ENCODE data around the gene AFAP1L2. TPM values are rescaled to one million over a fixed set of nuclear protein-coding genes. Genes with fewer than 3 reads are reported as not detected.

AFAP1L2 gene
- total RNA-seq, 1 donor from 2014 or later, result 5.7 TPM

- no peak overlapping the region for H3K4me3 Mint-ChIP-seq (ENCODE audit: unreplicated experiment)
- H3K36me3 Mint-ChIP-seq (ENCODE audit: unreplicated experiment), result peaks cover 22% of the 10 kb centered on the region
- peaks cover 21% of the 10 kb centered on the region for H3K9me3 Mint-ChIP-seq (ENCODE audit: unreplicated experiment)
- no peaks in the 10 kb centered on the region for H3K27me3 Mint-ChIP-seq (ENCODE audit: unreplicated experiment)
- H3K27ac Mint-ChIP-seq (ENCODE audit: unreplicated experiment), result no peak overlapping the region
- no peaks in the 10 kb centered on the region for H3K4me1 Mint-ChIP-seq (ENCODE audit: unreplicated experiment)
- TF ChIP-seq CTCF (IDR thresholded peaks at IDR 0.05), result no peak
- no peak for DNase-seq (ENCODE audit: extremely low spot score, unreplicated experiment)
Observed at GRCh38 chr10:114291516-114291915, 112.8 kb downstream of the AFAP1L2 start.

- Mint-ChIP-seq H3K4me1 (ENCODE audit: unreplicated experiment) (no peaks in the 10 kb centered on the region), H3K27me3 (ENCODE audit: unreplicated experiment) (no peaks in the 10 kb centered on the region), H3K4me3 (ENCODE audit: unreplicated experiment) (no peak overlapping the region), H3K36me3 (ENCODE audit: unreplicated experiment) (peaks cover 17% of the 10 kb centered on the region), H3K27ac (ENCODE audit: unreplicated experiment) (no peak overlapping the region), H3K9me3 (ENCODE audit: unreplicated experiment) (peaks cover 17% of the 10 kb centered on the region)
- no peak for DNase-seq (ENCODE audit: extremely low spot score, unreplicated experiment)
- TF ChIP-seq CTCF (IDR thresholded peaks at IDR 0.05), result no peak
Observed at GRCh38 chr10:114291076-114291475, 113.2 kb downstream of the AFAP1L2 start.

GRCh38 chr10:114290038-114290437, 114.3 kb downstream of the AFAP1L2 start:
- H3K4me1 Mint-ChIP-seq (ENCODE audit: unreplicated experiment), result no peaks in the 10 kb centered on the region
- H3K27me3 Mint-ChIP-seq (ENCODE audit: unreplicated experiment), result no peaks in the 10 kb centered on the region
- peaks cover 8% of the 10 kb centered on the region for H3K36me3 Mint-ChIP-seq (ENCODE audit: unreplicated experiment)
- no peak overlapping the region for H3K27ac Mint-ChIP-seq (ENCODE audit: unreplicated experiment)
- no peak overlapping the region for H3K4me3 Mint-ChIP-seq (ENCODE audit: unreplicated experiment)
- H3K9me3 Mint-ChIP-seq (ENCODE audit: unreplicated experiment), result peaks cover 7% of the 10 kb centered on the region
- no peak for TF ChIP-seq CTCF (IDR thresholded peaks at IDR 0.05)
- no peak for DNase-seq (ENCODE audit: extremely low spot score, unreplicated experiment)

- no peak overlapping the region for H3K4me3 Mint-ChIP-seq (ENCODE audit: unreplicated experiment)
- H3K36me3 Mint-ChIP-seq (ENCODE audit: unreplicated experiment), result no peaks in the 10 kb centered on the region
- H3K27me3 Mint-ChIP-seq (ENCODE audit: unreplicated experiment), result no peaks in the 10 kb centered on the region
- no peaks in the 10 kb centered on the region for H3K4me1 Mint-ChIP-seq (ENCODE audit: unreplicated experiment)
- no peak overlapping the region for H3K27ac Mint-ChIP-seq (ENCODE audit: unreplicated experiment)
- no peak for TF ChIP-seq CTCF (IDR thresholded peaks at IDR 0.05)
- DNase-seq (ENCODE audit: extremely low spot score, unreplicated experiment), result no peak
- H3K9me3 Mint-ChIP-seq (ENCODE audit: unreplicated experiment), result no peaks in the 10 kb centered on the region
Observed at GRCh38 chr10:114289096-114289436, 115.2 kb downstream of the AFAP1L2 start.

- DNase-seq (ENCODE audit: extremely low spot score, unreplicated experiment), result no peak
- Mint-ChIP-seq H3K27me3 (ENCODE audit: unreplicated experiment) (no peaks in the 10 kb centered on the region), H3K36me3 (ENCODE audit: unreplicated experiment) (no peaks in the 10 kb centered on the region), H3K4me3 (ENCODE audit: unreplicated experiment) (no peak overlapping the region), H3K27ac (ENCODE audit: unreplicated experiment) (no peak overlapping the region), H3K4me1 (ENCODE audit: unreplicated experiment) (no peaks in the 10 kb centered on the region), H3K9me3 (ENCODE audit: unreplicated experiment) (no peaks in the 10 kb centered on the region)
- TF ChIP-seq CTCF (IDR thresholded peaks at IDR 0.05), result no peak
Observed at GRCh38 chr10:114288424-114289095, 115.7 kb downstream of the AFAP1L2 start.

Data from osteocyte (in vitro differentiated cells).